PFSK-1 (cell line): Measurements from ENCODE around the gene FANCD2OS.

Source experiments
- FOXP2 ChIP-seq: optimal IDR thresholded peaks from 2 replicates; pipeline ENCODE3; 2011; ENCODE audit warnings: borderline replicate concordance, control low read depth, inconsistent platforms; ENCODE audit not compliant: insufficient read depth; ENCODE audit errors: extremely low read length, extremely low read depth
- POLR2AphosphoS5 ChIP-seq: IDR thresholded peaks from 2 replicates; pipeline ENCODE4 v1.6.1; 2012; ENCODE audit warnings: low read depth, mild to moderate bottlenecking, control low read depth, low read length, moderate library complexity
- REST ChIP-seq, 2 experiments: IDR thresholded peaks; 2 replicates each; pipeline versions ENCODE4 v1.6.1 to v1.8.0; 2011 to 2012; ENCODE audit warnings: low read depth in 2 of 2, low read length in 2 of 2, control low read depth in 1 of 2, inconsistent platforms in 1 of 2, mild to moderate bottlenecking in 1 of 2, moderate library complexity in 1 of 2; ENCODE audit not compliant: insufficient read depth in 1 of 2
- SIN3A ChIP-seq: IDR thresholded peaks from 2 replicates; pipeline ENCODE4 v1.6.1; 2012; ENCODE audit warnings: mild to moderate bottlenecking, low read length, moderate library complexity, borderline replicate concordance; ENCODE audit not compliant: insufficient read depth
- TAF1 ChIP-seq: IDR thresholded peaks from 2 replicates; pipeline ENCODE4 v1.6.1; 2012; ENCODE audit warnings: low read length, control low read depth, borderline replicate concordance; ENCODE audit not compliant: insufficient read depth

DNA sequence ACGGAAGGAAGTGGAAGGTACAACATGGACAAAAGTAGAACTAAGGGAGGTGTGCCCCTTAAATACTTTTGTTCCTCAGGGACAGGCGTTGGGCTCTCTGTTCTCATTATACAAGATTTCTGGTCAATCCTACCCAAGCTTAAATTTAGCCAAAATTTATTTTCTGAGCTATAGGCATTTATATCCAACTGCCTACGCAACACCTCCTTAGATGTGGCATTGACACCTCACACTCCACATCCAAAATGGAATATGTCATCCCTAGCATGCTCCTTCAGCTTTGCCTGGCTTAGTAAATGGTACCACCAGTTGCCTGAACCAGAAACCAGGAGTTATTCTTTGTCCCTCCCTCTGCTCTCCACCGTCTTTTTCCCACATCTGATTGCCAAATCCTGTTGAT, 26.2 kb downstream of the FANCD2OS start:
- TF ChIP-seq SIN3A (no peak), POLR2AphosphoS5 (no peak), TAF1 (no peak), REST (IDR thresholded peaks at IDR 0.05; ENCODE audit: insufficient read depth in 1 of 2, low read depth in 2 of 2, low read length in 2 of 2) (no peak), FOXP2 (no peak)
